Neutrophil (primary cell): ENCODE measurements around the gene MDC1.

Experiments
- H3K27ac ChIP-seq: fragments of 200-600 bp; sonication (generic); 2 replicates; pipeline ENCODE4 v1.5.1; 2016; ENCODE audit warnings: mild to moderate bottlenecking, moderate library complexity
- H3K27me3 ChIP-seq: fragments of 200-600 bp; sonication (generic); 2 replicates; pipeline ENCODE4 v1.6.0; 2016; ENCODE audit warnings: mild to moderate bottlenecking
- H3K36me3 ChIP-seq: fragments of 200-600 bp; sonication (generic); 2 replicates; pipeline ENCODE4 v1.5.1; 2017
- H3K4me1 ChIP-seq, 2 experiments: fragments of 200-600 bp in 1 of 2; sonication (generic) in 1 of 2; 1 replicate in 1 of 2; 2 replicates in 1 of 2; pipeline versions ENCODE4 v1.5.1 to v1.6.1; 2013 to 2016; ENCODE audit warnings: low read depth in 1 of 2, low read length in 1 of 2, mild to moderate bottlenecking in 1 of 2, moderate library complexity in 1 of 2; ENCODE audit not compliant: control insufficient read depth in 1 of 2, insufficient read depth in 1 of 2
- H3K4me3 ChIP-seq, 2 experiments: fragments of 200-600 bp in 1 of 2; sonication (generic) in 1 of 2; 1 replicate in 1 of 2; 2 replicates in 1 of 2; pipeline ENCODE4 v1.5.1; 2013 to 2016; ENCODE audit warnings: low read depth in 1 of 2, low read length in 1 of 2, mild to moderate bottlenecking in 1 of 2, moderate library complexity in 1 of 2
- H3K9me3 ChIP-seq: fragments of 200-600 bp; sonication (generic); 2 replicates; pipeline ENCODE4 v1.5.1; 2016
- TF ChIP-seq, protein P1 (sequence below): fragments of 200-600 bp; sonication (generic); IDR thresholded peaks from 2 replicates; pipeline ENCODE4 v1.5.1; 2016; ENCODE audit warnings: antibody characterized with exemption

Gene MDC1

GRCh38 chr6:30683183-30683979 is 33.7 kb downstream of the MDC1 start:
- Histone ChIP-seq H3K9me3 (no peaks in the 10 kb centered on the region), H3K27me3 (no peaks in the 10 kb centered on the region), H3K4me1 (peaks cover 53 to 76% of the 10 kb centered on the region in 2 experiments), H3K27ac (peak overlapping the region; percentile 95), H3K4me3 (peak overlapping the region; percentile 95 to 100), H3K36me3 (peaks cover 39% of the 10 kb centered on the region)
- TF ChIP-seq, protein P1, sequence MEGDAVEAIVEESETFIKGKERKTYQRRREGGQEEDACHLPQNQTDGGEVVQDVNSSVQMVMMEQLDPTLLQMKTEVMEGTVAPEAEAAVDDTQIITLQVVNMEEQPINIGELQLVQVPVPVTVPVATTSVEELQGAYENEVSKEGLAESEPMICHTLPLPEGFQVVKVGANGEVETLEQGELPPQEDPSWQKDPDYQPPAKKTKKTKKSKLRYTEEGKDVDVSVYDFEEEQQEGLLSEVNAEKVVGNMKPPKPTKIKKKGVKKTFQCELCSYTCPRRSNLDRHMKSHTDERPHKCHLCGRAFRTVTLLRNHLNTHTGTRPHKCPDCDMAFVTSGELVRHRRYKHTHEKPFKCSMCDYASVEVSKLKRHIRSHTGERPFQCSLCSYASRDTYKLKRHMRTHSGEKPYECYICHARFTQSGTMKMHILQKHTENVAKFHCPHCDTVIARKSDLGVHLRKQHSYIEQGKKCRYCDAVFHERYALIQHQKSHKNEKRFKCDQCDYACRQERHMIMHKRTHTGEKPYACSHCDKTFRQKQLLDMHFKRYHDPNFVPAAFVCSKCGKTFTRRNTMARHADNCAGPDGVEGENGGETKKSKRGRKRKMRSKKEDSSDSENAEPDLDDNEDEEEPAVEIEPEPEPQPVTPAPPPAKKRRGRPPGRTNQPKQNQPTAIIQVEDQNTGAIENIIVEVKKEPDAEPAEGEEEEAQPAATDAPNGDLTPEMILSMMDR = no peak

- Histone ChIP-seq H3K4me1 (peaks cover 44 to 66% of the 10 kb centered on the region in 2 experiments), H3K27me3 (no peaks in the 10 kb centered on the region), H3K9me3 (no peaks in the 10 kb centered on the region), H3K27ac (peak overlapping the region; percentile 95), H3K36me3 (peaks cover 49% of the 10 kb centered on the region), H3K4me3 (peak overlapping the region; percentile 95 to 100)
- TF ChIP-seq, protein P1 = peak; percentile 38
These were observed 34.7 kb downstream of the MDC1 start for GRCh38 chr6:30682143-30683117.

DNA sequence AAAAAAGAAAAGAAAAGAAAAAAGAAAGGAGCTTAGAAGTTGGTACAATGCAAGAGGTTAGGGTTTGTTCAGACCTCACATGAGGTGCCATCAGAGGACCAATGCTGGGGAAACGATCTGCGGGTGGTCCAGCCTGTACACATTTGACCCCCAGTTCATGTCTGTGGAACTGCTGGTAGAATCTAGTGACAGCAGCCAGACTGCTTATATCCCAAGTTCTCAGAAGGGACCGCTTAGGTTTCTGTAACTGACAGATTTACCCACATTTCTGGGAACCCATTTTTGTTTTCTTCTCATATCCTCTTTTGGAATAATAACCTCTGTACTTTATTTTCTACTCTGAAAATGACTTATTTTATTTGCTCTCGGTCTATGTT is 35.3 kb downstream of the MDC1 start:
- Histone ChIP-seq H3K4me1 (peaks cover 37 to 65% of the 10 kb centered on the region in 2 experiments), H3K4me3 (peak overlapping the region; percentile 95 to 100), H3K9me3 (no peaks in the 10 kb centered on the region), H3K27ac (peak overlapping the region; percentile 95), H3K27me3 (no peaks in the 10 kb centered on the region), H3K36me3 (peaks cover 55% of the 10 kb centered on the region)
- TF ChIP-seq, protein P1 = no peak

DNA sequence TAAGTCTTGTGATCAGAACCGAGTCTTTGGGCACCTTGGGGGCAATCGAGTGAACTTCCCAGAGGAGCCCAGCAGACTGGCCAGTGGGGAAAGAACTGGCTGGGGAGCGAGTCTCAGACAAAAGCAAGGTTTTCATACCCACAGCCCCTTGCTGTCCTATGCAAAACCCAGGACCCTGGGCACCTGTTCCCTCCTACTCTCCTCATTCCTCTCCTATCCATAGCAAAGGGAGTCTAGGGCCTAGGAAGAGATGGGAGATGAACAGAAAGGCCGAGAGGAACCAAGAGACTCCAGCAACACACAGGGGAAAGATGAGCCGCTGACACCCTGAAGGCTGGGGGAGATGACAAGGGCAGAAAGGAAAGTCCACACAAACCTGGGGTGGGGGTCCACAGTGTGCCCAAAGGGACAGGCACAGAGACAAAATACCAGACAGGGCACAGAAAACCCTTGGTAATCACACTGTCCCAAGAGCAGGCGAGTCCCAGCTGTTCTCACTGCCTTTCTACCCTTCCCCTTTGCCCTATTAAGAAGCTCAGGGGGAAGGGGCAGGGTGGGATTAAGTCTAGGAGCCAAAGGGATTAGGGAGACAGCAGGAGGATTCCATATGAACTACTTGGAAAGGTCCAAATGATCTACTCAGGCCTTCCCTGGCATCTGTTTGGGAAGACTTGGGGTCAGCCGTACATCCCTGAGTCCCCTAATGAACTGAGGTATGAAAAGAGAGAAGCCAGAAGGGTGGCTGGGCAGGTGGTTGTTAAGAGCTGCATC is 37.1 kb downstream of the MDC1 start:
- H3K27ac ChIP-seq = peak overlapping the region; percentile 95
- no peaks in the 10 kb centered on the region for H3K9me3 ChIP-seq
- no peaks in the 10 kb centered on the region for H3K27me3 ChIP-seq
- peak overlapping the region; percentile 95 to 100 for H3K4me3 ChIP-seq
- peaks cover 67% of the 10 kb centered on the region for H3K36me3 ChIP-seq
- H3K4me1 ChIP-seq = peaks cover 37 to 55% of the 10 kb centered on the region in 2 experiments
- TF ChIP-seq, protein P1 = no peak
